ENCODE data around the gene HCN4. TPM values are rescaled to one million over a fixed set of nuclear protein-coding genes. Genes with fewer than 3 reads are reported as not detected.

The HCN4 gene
- total RNA-seq, 4 donors from 2014 or later = not detected

DNA sequence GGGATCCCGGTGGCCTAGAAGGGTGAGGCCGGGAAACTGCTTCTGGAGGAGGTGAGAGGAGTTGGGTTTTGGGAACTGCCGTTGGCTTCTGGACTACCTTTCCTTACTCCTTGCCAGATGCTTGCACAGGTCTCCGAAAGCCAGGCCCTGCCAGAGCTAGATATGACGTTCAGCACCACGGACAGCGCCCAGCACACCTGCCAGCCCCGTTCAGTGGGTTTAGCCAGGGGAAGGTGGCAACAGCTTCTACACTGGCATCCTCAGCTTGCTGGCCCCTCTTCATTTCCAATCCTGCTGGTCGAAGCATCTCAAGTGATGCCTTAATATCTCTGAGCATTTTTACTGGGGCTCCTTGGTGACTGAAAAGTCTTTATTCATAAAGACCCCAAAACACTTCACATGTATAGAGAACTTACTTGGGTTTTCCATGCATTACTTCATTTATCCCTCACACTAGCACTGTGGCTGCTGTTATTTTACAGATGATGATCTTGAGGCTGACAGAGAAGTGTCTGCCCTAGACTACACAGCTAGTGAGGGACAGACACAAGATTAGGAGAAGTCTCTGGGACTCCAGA is 21.9 kb downstream of the HCN4 start:
- Histone ChIP-seq H3K36me3 (no peaks in the 10 kb centered on the region), H3K27me3 (no peaks in the 10 kb centered on the region), H3K4me3 (no peak overlapping the region), H3K4me1 (no peaks in the 10 kb centered on the region), H3K9me3 (no peaks in the 10 kb centered on the region), H3K27ac (no peak overlapping the region)
- intact Hi-C loops (cut with DNase I; ENCODE audit: low total_unique reads) (no loop called here), in situ Hi-C loops (cut with MboI; ENCODE audit: low sequenced_read_pairs in 4 of 4) (no loop called here)
- TF ChIP-seq POLR2A (IDR thresholded peaks at IDR 0.05) = no peak
- TF ChIP-seq, protein P1, sequence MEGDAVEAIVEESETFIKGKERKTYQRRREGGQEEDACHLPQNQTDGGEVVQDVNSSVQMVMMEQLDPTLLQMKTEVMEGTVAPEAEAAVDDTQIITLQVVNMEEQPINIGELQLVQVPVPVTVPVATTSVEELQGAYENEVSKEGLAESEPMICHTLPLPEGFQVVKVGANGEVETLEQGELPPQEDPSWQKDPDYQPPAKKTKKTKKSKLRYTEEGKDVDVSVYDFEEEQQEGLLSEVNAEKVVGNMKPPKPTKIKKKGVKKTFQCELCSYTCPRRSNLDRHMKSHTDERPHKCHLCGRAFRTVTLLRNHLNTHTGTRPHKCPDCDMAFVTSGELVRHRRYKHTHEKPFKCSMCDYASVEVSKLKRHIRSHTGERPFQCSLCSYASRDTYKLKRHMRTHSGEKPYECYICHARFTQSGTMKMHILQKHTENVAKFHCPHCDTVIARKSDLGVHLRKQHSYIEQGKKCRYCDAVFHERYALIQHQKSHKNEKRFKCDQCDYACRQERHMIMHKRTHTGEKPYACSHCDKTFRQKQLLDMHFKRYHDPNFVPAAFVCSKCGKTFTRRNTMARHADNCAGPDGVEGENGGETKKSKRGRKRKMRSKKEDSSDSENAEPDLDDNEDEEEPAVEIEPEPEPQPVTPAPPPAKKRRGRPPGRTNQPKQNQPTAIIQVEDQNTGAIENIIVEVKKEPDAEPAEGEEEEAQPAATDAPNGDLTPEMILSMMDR (IDR thresholded peaks at IDR 0.05 in 4 of 5, conservative IDR thresholded peaks at IDR 0.05 in 1 of 5) = no peak
- ATAC-seq (no peak), DNase-seq (no peak)

- Histone ChIP-seq H3K9me3 (no peaks in the 10 kb centered on the region), H3K4me1 (no peaks in the 10 kb centered on the region), H3K27me3 (peaks cover 0 to 2% (median 0%) of the 10 kb centered on the region in 3 donors), H3K4me3 (no peak overlapping the region), H3K36me3 (no peaks in the 10 kb centered on the region), H3K27ac (no peak overlapping the region)
- TF ChIP-seq, protein P1 (IDR thresholded peaks at IDR 0.05 in 4 of 5, conservative IDR thresholded peaks at IDR 0.05 in 1 of 5) = no peak
- no peak for TF ChIP-seq POLR2A (IDR thresholded peaks at IDR 0.05)
- in situ Hi-C loops (cut with MboI; ENCODE audit: low sequenced_read_pairs in 4 of 4) (no loop called here), intact Hi-C loops (cut with DNase I; ENCODE audit: low total_unique reads) (no loop called here)
- no peak for DNase-seq
- no peak for ATAC-seq
These were observed 23.1 kb downstream of the HCN4 start for GRCh38 chr15:73345658-73346057.

DNA sequence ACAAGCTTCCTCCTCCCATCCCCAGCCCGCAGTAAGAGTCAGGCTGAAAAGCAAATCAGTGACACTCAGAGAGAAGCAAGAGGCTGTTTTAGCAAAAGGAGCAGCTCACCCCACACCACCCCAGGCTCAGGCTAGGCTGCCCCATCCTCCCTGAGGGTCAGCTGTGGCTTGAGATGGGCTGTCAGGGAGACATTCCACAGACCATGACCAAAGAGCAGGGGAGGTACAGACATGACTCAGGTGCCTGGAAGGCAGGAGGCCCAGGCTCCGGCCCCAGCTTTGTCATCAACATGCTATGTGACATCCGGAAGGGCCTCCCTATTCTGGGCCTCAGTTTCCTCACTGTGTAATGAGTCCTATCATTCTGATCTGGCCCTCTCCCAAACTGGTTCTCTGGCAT is 24.7 kb downstream of the HCN4 start:
- intact Hi-C loops (cut with DNase I; ENCODE audit: low total_unique reads) (no loop called here), in situ Hi-C loops (cut with MboI; ENCODE audit: low sequenced_read_pairs in 4 of 4) (no loop called here)
- no peaks in the 10 kb centered on the region for H3K4me1 ChIP-seq
- H3K9me3 ChIP-seq = no peaks in the 10 kb centered on the region
- ATAC-seq (no peak), DNase-seq (no peak)
- no peak overlapping the region for H3K4me3 ChIP-seq
- peaks cover 0 to 2% (median 0%) of the 10 kb centered on the region in 3 donors for H3K27me3 ChIP-seq
- no peak overlapping the region for H3K27ac ChIP-seq
- no peak for TF ChIP-seq POLR2A (IDR thresholded peaks at IDR 0.05)
- TF ChIP-seq, protein P1 (IDR thresholded peaks at IDR 0.05 in 4 of 5, conservative IDR thresholded peaks at IDR 0.05 in 1 of 5) = no peak
- no peaks in the 10 kb centered on the region for H3K36me3 ChIP-seq

DNA sequence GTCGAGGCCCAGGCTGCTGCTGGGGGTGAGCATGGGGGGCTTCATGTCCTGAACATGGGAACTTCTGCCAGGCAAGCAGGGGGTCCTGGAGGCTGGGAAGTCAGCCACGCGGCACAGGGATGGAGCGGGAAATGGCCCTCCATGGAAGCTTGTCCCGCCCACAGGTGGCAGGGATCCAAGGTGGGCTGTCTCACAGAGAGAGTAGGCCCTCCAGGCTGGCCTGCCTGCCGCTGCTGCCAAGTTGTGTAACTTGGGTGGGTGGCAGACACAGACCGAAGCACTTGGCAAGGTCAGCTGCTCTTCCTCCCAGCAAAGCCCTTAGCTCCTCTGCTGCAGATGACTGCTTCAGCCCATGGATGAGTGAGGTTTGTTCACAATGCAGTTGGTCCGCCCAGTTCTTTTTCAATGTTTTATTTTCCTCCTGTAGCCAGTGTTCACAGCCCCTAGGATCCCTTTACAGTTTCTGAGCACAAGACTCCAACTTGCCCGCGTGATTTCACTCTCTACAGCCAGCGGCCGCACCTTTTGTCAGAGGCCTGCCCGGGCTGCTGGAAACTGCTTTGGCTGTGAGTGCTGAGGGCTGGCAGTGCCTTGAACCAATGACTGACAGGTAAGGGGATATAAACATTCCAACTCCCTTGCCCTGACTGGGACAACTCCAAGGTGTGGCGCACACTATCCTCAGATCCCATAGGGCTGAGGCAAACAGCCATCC is 26.7 kb downstream of the HCN4 start:
- DNase-seq = no peak
- no peaks in the 10 kb centered on the region for H3K4me1 ChIP-seq
- intact Hi-C loops (cut with DNase I; ENCODE audit: low total_unique reads) (no loop called here), in situ Hi-C loops (cut with MboI; ENCODE audit: low sequenced_read_pairs in 4 of 4) (no loop called here)
- TF ChIP-seq POLR2A (IDR thresholded peaks at IDR 0.05) = no peak
- TF ChIP-seq, protein P1 (IDR thresholded peaks at IDR 0.05 in 4 of 5, conservative IDR thresholded peaks at IDR 0.05 in 1 of 5) = no peak
- no peak for ATAC-seq
- H3K27me3 ChIP-seq = peaks cover 0 to 2% (median 0%) of the 10 kb centered on the region in 3 donors
- H3K27ac ChIP-seq = no peak overlapping the region
- no peaks in the 10 kb centered on the region for H3K36me3 ChIP-seq
- H3K9me3 ChIP-seq = no peaks in the 10 kb centered on the region
- no peak overlapping the region for H3K4me3 ChIP-seq
